ENCODE data around the gene SLCO3A1. TPM values are rescaled to one million over a fixed set of nuclear protein-coding genes. Genes with fewer than 3 reads are reported as not detected.

Gene SLCO3A1
- total and polyA plus RNA-seq, 2 experiments from 2014 or later: 1.9 to 6.9 TPM

DNA sequence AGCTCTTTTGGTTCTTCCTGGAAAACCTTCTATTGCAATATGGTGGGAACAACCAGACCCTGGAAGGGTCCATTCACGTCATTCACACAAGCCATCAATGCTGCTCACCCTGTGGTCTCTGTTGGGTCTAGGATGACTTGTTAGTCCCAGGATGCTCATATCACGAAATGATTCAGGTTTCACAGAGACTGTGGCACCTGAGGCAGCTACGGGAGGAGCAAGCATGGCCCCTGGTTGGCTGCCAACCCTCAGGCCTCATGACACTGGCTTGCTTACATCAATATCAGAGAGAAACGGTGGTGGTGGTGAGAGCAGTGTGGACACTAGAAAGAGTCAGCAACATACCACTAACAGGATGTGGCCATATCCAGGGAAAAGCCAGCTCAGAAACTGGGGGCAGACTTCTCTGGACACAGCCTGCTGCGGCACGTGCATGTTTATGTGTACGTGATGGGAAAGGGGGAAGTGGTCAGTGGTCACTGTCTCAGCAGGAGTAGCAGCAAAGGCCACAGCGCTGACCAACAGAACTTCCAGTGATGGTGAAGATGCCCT, 331.2 kb downstream of the SLCO3A1 start:
- no peak overlapping the region for H3K27ac ChIP-seq
- no peaks in the 10 kb centered on the region for H3K9me3 ChIP-seq (ENCODE audit: low read depth)
- no peaks in the 10 kb centered on the region for H3F3A ChIP-seq (ENCODE audit: insufficient read depth)
- no peaks in the 10 kb centered on the region for H3K36me3 ChIP-seq (ENCODE audit: low read depth)
- DNase-seq: no peak
- peaks cover 4% of the 10 kb centered on the region; the same call in 1 of the 2 replicates for H3K27me3 ChIP-seq (replicated peaks; ENCODE audit: insufficient read depth)
- WGBS, 2 experiments (ENCODE audit: low coverage in 1 of 2, low lambda C conversion rate in 2 of 2, missing lambda C conversion rate in 2 of 2): 34 to 51% methylated on average over 8 of the region's 8 CpGs
- H3K9ac ChIP-seq: no peak overlapping the region
- no peak overlapping the region for H2AFZ ChIP-seq
- no peak overlapping the region for H3K4me2 ChIP-seq (ENCODE audit: unreplicated experiment)
- no peak for TF ChIP-seq EZH2phosphoT487 (IDR thresholded peaks at IDR 0.05; ENCODE audit: insufficient read depth, low read depth)
- no peak for TF ChIP-seq EZH2 (IDR thresholded peaks at IDR 0.05; ENCODE audit: insufficient read depth, poor library complexity, severe bottlenecking)
- H3K4me1 ChIP-seq (ENCODE audit: insufficient read depth): no peaks in the 10 kb centered on the region
- in situ Hi-C loops (cut with MboI): no loop called here
- H4K20me1 ChIP-seq (ENCODE audit: insufficient read depth): no peaks in the 10 kb centered on the region
- no peaks in the 10 kb centered on the region for H3K9me2 ChIP-seq (ENCODE audit: insufficient read depth)
- H3K4me3 ChIP-seq: no peak overlapping the region
- H3K79me2 ChIP-seq (ENCODE audit: insufficient read depth): no peaks in the 10 kb centered on the region

DNA sequence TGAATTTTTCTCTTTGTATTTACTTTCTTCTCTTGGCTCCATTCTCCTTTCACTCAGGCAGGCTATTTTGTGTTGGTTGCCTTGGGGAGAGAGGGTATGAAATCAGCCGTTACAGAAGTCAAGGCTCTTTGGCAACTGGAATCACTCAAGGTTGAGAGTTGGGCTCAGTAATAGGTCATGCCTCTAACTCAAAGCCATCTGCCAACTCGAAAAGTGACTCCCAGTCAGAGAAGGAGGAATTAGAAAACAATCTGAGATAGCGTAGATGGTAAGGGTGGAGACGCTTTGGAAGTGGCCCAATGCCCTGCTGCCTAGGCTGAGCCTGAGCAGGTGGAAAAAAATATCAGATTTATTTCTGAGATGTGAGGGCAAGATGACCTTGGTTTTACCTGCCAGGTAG, 334.5 kb downstream of the SLCO3A1 start:
- Histone ChIP-seq H3K9me2 (ENCODE audit: insufficient read depth) (no peaks in the 10 kb centered on the region), H3F3A (ENCODE audit: insufficient read depth) (no peaks in the 10 kb centered on the region)
- in situ Hi-C loops (cut with MboI): no loop called here

DNA sequence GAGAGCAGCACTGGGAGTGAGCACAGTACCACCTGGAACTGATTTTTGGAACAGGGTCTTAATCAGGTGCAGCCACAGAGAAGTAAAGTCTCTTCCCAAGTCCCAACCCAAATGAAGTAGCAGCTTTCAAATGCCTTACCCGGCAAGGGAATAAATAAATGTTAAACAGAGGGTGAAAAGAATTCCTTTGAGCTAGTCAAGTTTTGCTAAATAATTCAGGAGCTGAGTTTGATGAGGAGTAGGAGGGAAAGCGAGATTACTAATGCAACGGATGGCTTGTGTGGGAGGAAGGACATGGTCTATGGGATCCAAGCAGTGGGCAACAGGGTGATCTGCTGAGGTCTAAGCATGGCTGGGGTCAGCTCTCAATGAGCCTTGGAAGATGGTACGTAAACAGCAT, 335.7 kb downstream of the SLCO3A1 start:
- no peak overlapping the region for H3K27ac ChIP-seq
- in situ Hi-C loops (cut with MboI): no loop called here
- no peaks in the 10 kb centered on the region for H3K79me2 ChIP-seq (ENCODE audit: insufficient read depth)
- H3K4me1 ChIP-seq (ENCODE audit: insufficient read depth): no peaks in the 10 kb centered on the region
- H2AFZ ChIP-seq: no peak overlapping the region
- no peaks in the 10 kb centered on the region for H3F3A ChIP-seq (ENCODE audit: insufficient read depth)
- no peaks in the 10 kb centered on the region for H3K36me3 ChIP-seq (ENCODE audit: low read depth)
- no peak overlapping the region for H3K4me2 ChIP-seq (ENCODE audit: unreplicated experiment)
- TF ChIP-seq EZH2 (IDR thresholded peaks at IDR 0.05; ENCODE audit: insufficient read depth, poor library complexity, severe bottlenecking): no peak
- TF ChIP-seq EZH2phosphoT487 (IDR thresholded peaks at IDR 0.05; ENCODE audit: insufficient read depth, low read depth): no peak
- no peaks in the 10 kb centered on the region for H3K9me2 ChIP-seq (ENCODE audit: insufficient read depth)
- H3K9me3 ChIP-seq (ENCODE audit: low read depth): no peaks in the 10 kb centered on the region
- peaks cover 9% of the 10 kb centered on the region; the same call in 1 of the 2 replicates for H3K27me3 ChIP-seq (replicated peaks; ENCODE audit: insufficient read depth)
- H3K9ac ChIP-seq: no peak overlapping the region
- DNase-seq: no peak
- H3K4me3 ChIP-seq: no peak overlapping the region
- H4K20me1 ChIP-seq (ENCODE audit: insufficient read depth): no peaks in the 10 kb centered on the region
- 36 to 43% methylated on average over 4 of the region's 4 CpGs for WGBS, 2 experiments (ENCODE audit: low coverage in 1 of 2, low lambda C conversion rate in 2 of 2, missing lambda C conversion rate in 2 of 2)

More for the DNA sequence above, 334.5 kb downstream of the SLCO3A1 start:
- no peaks in the 10 kb centered on the region for H3K9me3 ChIP-seq (ENCODE audit: low read depth)
- H3K27ac ChIP-seq: no peak overlapping the region
- H3K4me3 ChIP-seq: no peak overlapping the region
- H3K36me3 ChIP-seq (ENCODE audit: low read depth): no peaks in the 10 kb centered on the region
- no peaks in the 10 kb centered on the region for H3K79me2 ChIP-seq (ENCODE audit: insufficient read depth)
- TF ChIP-seq EZH2 (IDR thresholded peaks at IDR 0.05; ENCODE audit: insufficient read depth, poor library complexity, severe bottlenecking) (no peak), EZH2phosphoT487 (IDR thresholded peaks at IDR 0.05; ENCODE audit: insufficient read depth, low read depth) (no peak)
- no peaks in the 10 kb centered on the region for H3K4me1 ChIP-seq (ENCODE audit: insufficient read depth)
- no peak overlapping the region for H2AFZ ChIP-seq
- no peak for DNase-seq
- H3K9ac ChIP-seq: no peak overlapping the region
- no peaks in the 10 kb centered on the region for H4K20me1 ChIP-seq (ENCODE audit: insufficient read depth)
- H3K27me3 ChIP-seq (replicated peaks; ENCODE audit: insufficient read depth): peaks cover 9% of the 10 kb centered on the region; the same call in 1 of the 2 replicates
- 33 to 43% methylated on average over 4 of the region's 4 CpGs for WGBS, 2 experiments (ENCODE audit: low coverage in 1 of 2, low lambda C conversion rate in 2 of 2, missing lambda C conversion rate in 2 of 2)
- no peak overlapping the region for H3K4me2 ChIP-seq (ENCODE audit: unreplicated experiment)

DNA sequence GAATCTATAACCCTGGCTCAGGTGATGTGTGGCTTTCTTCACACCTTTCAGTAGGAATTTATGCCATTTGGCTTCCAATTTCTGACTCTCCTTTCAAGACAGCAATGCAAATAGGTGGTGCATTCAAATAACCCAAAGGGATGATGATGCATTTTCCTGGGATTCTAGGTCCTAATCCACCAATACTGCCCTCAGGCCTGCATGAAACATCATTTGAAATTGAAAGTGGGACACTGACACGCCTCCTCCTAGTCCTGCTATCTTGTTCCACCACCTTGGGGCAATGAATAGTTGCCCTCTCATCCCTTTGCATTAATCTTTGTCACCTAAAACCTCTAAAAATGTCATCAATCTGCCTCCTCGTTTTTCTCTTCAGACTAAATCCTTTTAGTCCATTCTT, 341.7 kb downstream of the SLCO3A1 start:
- in situ Hi-C loops (cut with MboI): no loop called here
- Histone ChIP-seq H3K4me2 (ENCODE audit: unreplicated experiment) (no peak overlapping the region), H3K27ac (no peak overlapping the region), H2AFZ (no peak overlapping the region), H3F3A (ENCODE audit: insufficient read depth) (no peaks in the 10 kb centered on the region), H3K4me3 (no peak overlapping the region), H4K20me1 (ENCODE audit: insufficient read depth) (no peaks in the 10 kb centered on the region), H3K9ac (no peak overlapping the region), H3K36me3 (ENCODE audit: low read depth) (no peaks in the 10 kb centered on the region), H3K27me3 (replicated peaks; ENCODE audit: insufficient read depth) (peaks cover 15% of the 10 kb centered on the region; the same call in 1 of the 2 replicates), H3K79me2 (ENCODE audit: insufficient read depth) (no peaks in the 10 kb centered on the region), H3K4me1 (ENCODE audit: insufficient read depth) (no peaks in the 10 kb centered on the region), H3K9me3 (ENCODE audit: low read depth) (no peaks in the 10 kb centered on the region), H3K9me2 (ENCODE audit: insufficient read depth) (no peaks in the 10 kb centered on the region)
- 1 to 13% methylated on average over 2 of the region's 2 CpGs for WGBS, 2 experiments (ENCODE audit: low coverage in 1 of 2, low lambda C conversion rate in 2 of 2, missing lambda C conversion rate in 2 of 2)
- TF ChIP-seq EZH2phosphoT487 (IDR thresholded peaks at IDR 0.05; ENCODE audit: insufficient read depth, low read depth) (no peak), EZH2 (IDR thresholded peaks at IDR 0.05; ENCODE audit: insufficient read depth, poor library complexity, severe bottlenecking) (no peak)
- no peak for DNase-seq

Data from GM23248 (cell line).